Body of pancreas (tissue), 4 donors: ENCODE data around the gene SRP14. TPM values are rescaled to one million over a fixed set of nuclear protein-coding genes. Genes with fewer than 3 reads are reported as not detected.

ENCODE experiments used
- ATAC-seq: fragments of 150-250 bp; one replicate; pipeline ENCODE4 v1.9.1; 2016
- DNase-seq, 4 donors: peaks; one replicate each; pipeline ENCODE4 v3.0.0-alpha.2; 2019
- H3K27ac ChIP-seq, 4 donors: fragments of 200-600 bp; sonication (generic); 1 replicate in 3 of 4; 2 replicates in 1 of 4; pipeline versions ENCODE4 v1.5.1 to v1.6.1; 2016 to 2019; ENCODE audit warnings: mild to moderate bottlenecking in 1 of 4, mixed read lengths in 1 of 4, moderate library complexity in 1 of 4
- H3K27me3 ChIP-seq, 2 donors: fragments of 200-600 bp; sonication (generic); one replicate each; pipeline ENCODE4 v1.6.0; 2016; ENCODE audit warnings: mild to moderate bottlenecking in 1 of 2
- H3K36me3 ChIP-seq, 2 donors: fragments of 200-600 bp; sonication (generic); replicated peaks in 1 of 2; 2 replicates each; pipeline ENCODE4 v1.5.1; 2016; ENCODE audit warnings: low read depth in 2 of 2; ENCODE audit not compliant: insufficient read depth in 1 of 2
- H3K4me1 ChIP-seq: fragments of 200-600 bp; sonication (generic); one replicate; pipeline ENCODE4 v1.6.0; 2016
- H3K4me3 ChIP-seq, 2 donors: fragments of 200-600 bp; sonication (generic); 1 replicate in 1 of 2; 2 replicates in 1 of 2; pipeline ENCODE4 v1.5.1; 2016 to 2019
- H3K9me3 ChIP-seq, 3 donors: fragments of 200-600 bp; sonication (generic); 1 replicate in 2 of 3; 2 replicates in 1 of 3; pipeline ENCODE4 v1.5.1; 2016
- POLR2A ChIP-seq, 3 donors: fragments of 450-650 bp; IDR thresholded peaks; one replicate each; pipeline ENCODE4 v1.6.1; 2016; ENCODE audit warnings: antibody characterized with exemption in 3 of 3, mild to moderate bottlenecking in 2 of 3
- WGBS, 2 donors: methylation state at CpG; one replicate each; pipeline ENCODE4 v1.1.5; 2017; 5-methylcytosine and 5-hydroxymethylcytosine counted together
- intact Hi-C: fragments of 100-400 bp; cut with DNase I; formaldehyde crosslinking; loops from one replicate; pipeline ENCODE4 v1.15.1; 2023
- total RNA-seq, 2 donors: library from RNA; depleted of rRNA; stranded (reverse); fragments of >200 nt; gene quantifications; one replicate each; pipeline ENCODE4 v1.1.0, GENCODE V29; 2016
- TF ChIP-seq, protein P1 (sequence below), 7 experiments: fragments of 450-650 bp in 4 of 7; fragments of 200-600 bp in 3 of 7; sonication (generic) in 3 of 7; IDR thresholded peaks; one replicate each; pipeline ENCODE4 v1.5.1; 2016 to 2019; ENCODE audit warnings: antibody characterized with exemption in 7 of 7

The SRP14 gene
- total RNA-seq, 2 donors from 2014 or later = 122 to 209 TPM

DNA sequence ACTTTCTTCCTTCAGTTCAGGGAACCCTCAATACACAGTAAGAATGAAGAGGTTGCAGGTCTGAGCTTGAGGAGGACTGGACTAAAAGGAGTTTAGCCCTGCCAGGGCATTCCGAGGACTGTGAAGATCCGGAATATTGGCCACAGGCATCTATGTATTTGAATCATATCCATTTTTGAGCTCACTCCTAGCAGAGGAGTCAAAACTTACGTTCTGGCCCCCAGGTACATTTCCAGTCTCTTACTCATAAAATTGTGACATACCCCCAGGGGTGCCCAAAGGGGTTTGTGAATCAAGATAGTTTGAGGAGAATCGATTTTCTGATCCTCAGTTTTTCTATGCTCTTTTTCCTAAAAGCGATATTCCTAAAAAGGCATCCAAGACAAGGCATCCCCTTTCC, 27.6 kb upstream of the SRP14 start:
- intact Hi-C loops = no loop called here
- DNase-seq = no peak

DNA sequence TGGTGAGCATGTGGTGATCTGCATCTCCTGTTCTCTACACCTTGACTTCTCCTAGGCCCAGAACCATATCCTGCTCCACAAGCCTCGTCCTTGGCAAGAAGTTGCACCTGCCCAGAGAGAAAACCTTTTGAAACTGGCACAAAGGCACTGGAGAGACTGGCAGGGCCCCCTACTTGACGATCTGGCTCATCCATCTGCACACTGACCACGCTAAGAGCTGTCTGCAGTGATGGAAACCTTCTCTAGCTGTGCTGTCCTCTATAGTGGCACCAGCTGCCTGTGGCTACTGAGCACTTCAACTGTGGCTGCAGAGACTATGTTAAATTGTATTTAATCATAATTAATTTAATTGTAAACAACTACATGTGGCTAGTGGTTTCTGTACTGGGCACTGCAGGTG, 26.2 kb upstream of the SRP14 start:
- H3K27ac ChIP-seq = no peak overlapping the region
- TF ChIP-seq POLR2A (IDR thresholded peaks at IDR 0.05) = no peak
- TF ChIP-seq, protein P1, sequence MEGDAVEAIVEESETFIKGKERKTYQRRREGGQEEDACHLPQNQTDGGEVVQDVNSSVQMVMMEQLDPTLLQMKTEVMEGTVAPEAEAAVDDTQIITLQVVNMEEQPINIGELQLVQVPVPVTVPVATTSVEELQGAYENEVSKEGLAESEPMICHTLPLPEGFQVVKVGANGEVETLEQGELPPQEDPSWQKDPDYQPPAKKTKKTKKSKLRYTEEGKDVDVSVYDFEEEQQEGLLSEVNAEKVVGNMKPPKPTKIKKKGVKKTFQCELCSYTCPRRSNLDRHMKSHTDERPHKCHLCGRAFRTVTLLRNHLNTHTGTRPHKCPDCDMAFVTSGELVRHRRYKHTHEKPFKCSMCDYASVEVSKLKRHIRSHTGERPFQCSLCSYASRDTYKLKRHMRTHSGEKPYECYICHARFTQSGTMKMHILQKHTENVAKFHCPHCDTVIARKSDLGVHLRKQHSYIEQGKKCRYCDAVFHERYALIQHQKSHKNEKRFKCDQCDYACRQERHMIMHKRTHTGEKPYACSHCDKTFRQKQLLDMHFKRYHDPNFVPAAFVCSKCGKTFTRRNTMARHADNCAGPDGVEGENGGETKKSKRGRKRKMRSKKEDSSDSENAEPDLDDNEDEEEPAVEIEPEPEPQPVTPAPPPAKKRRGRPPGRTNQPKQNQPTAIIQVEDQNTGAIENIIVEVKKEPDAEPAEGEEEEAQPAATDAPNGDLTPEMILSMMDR (IDR thresholded peaks at IDR 0.05) = no peak
- no peaks in the 10 kb centered on the region for H3K9me3 ChIP-seq
- DNase-seq (no peak), ATAC-seq (no peak)
- peaks cover 35% of the 10 kb centered on the region for H3K4me1 ChIP-seq
- H3K4me3 ChIP-seq = no peak overlapping the region
- no peaks in the 10 kb centered on the region for H3K27me3 ChIP-seq
- WGBS, 2 donors = 64 to 90% methylated on average over 3 of the region's 3 CpGs
- H3K36me3 ChIP-seq = no peaks in the 10 kb centered on the region
- intact Hi-C loops = no loop called here

More for the DNA sequence above, 27.6 kb upstream of the SRP14 start:
- H3K4me1 ChIP-seq = peaks cover 42% of the 10 kb centered on the region
- H3K4me3 ChIP-seq = no peak overlapping the region
- no peaks in the 10 kb centered on the region for H3K9me3 ChIP-seq
- H3K27ac ChIP-seq = no peak overlapping the region
- TF ChIP-seq, protein P1 (IDR thresholded peaks at IDR 0.05) = no peak
- TF ChIP-seq POLR2A (IDR thresholded peaks at IDR 0.05) = no peak
- 87 to 91% methylated on average over 5 of the region's 5 CpGs for WGBS, 2 donors
- no peaks in the 10 kb centered on the region for H3K27me3 ChIP-seq
- no peak for ATAC-seq
- H3K36me3 ChIP-seq = no peaks in the 10 kb centered on the region

DNA sequence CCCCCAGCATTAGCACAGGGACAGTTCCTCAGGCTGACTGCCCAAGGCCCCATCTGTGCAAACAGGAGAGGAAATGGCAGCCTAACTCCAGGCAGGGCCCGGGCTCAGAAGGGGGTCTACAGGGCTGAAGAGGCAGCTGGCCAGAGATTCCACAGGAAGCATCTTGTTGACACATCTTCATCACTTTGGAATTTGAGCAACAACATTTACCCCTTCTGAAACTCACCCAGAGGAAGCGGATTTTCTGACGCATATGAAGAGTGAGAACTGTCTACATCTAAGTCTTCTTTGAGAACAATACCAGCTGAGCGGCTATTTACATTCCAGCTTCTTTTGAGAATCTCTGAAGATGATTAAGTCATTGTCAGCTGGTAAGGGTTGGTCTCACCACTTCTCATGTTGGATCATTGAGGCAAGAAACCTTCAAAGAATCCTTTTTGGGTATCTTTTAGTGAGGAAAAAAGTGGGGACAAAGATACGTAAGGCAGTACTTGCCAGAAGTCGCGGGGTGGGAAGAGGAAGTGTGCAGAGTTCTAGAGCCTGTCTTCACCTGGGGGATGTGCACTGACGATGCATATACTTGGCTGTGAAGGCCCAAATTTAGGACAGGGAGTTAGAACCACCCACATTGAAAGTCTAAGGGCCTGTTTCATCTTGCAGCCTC, 25.4 kb upstream of the SRP14 start:
- Histone ChIP-seq H3K27me3 (no peaks in the 10 kb centered on the region), H3K9me3 (no peaks in the 10 kb centered on the region), H3K27ac (no peak overlapping the region), H3K36me3 (no peaks in the 10 kb centered on the region), H3K4me3 (no peak overlapping the region), H3K4me1 (peaks cover 27% of the 10 kb centered on the region)
- intact Hi-C loops = no loop called here
- no peak for DNase-seq
- no peak for TF ChIP-seq POLR2A (IDR thresholded peaks at IDR 0.05)
- TF ChIP-seq, protein P1 (IDR thresholded peaks at IDR 0.05) = no peak
- no peak for ATAC-seq
- 91 to 93% methylated on average over 8 of the region's 8 CpGs for WGBS, 2 donors

DNA sequence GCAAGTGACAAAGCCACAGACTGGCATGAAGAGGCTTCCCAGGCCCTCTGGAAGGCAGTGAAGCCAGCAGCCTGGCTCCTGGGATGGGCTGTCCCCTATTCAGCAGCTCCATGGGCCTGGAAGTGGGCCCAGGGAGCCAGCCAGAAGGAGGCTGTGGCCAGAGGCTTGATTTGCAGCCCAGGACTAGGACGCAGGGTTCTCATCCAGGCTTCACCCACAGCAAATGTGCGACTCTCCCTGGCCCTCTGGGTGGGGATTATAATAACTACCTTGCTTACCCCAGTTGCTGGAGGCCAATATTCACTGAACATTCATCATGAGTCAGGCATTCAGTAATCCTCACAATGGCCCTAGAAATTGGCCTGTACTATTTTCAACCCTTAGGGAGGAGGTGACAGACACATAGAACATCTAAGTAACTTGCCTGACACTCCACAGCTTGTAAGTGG, 24.6 kb upstream of the SRP14 start:
- no peak overlapping the region for H3K27ac ChIP-seq

More for the DNA sequence above, 24.6 kb upstream of the SRP14 start:
- 88 to 100% methylated on average over 2 of the region's 2 CpGs for WGBS, 2 donors
- Histone ChIP-seq H3K4me1 (peaks cover 21% of the 10 kb centered on the region), H3K4me3 (no peak overlapping the region), H3K9me3 (no peaks in the 10 kb centered on the region), H3K27me3 (no peaks in the 10 kb centered on the region), H3K36me3 (no peaks in the 10 kb centered on the region)
- TF ChIP-seq, protein P1 (IDR thresholded peaks at IDR 0.05) = no peak
- no peak for TF ChIP-seq POLR2A (IDR thresholded peaks at IDR 0.05)
- DNase-seq (no peak), ATAC-seq (no peak)
- intact Hi-C loops = no loop called here
